Measurements from ENCODE around the gene TDRD1. TPM values are rescaled to one million over a fixed set of nuclear protein-coding genes. Genes with fewer than 3 reads are reported as not detected.

The TDRD1 gene
- total and polyA plus RNA-seq, 4 donors, result 0.01 to 0.17 (median 0.07) TPM

DNA sequence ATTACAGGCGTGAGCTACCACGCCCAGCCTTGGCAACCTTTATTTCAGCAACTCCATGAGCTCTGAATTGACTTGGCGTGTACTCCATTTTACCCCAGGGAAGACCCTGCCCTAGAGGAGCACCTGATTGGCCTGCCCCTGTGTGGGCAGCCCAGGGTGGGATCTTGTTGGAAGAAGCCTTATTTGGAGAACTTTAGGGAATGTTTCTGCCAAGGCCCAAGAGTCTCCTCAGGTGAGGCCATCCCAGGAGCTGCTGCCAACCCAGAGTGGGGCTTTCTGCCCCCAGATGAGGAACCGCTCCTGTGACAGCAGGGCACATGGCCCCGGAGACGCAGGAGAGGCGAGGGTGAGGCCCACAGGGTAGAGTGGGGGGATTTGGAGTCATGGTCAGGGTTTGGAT, 101.9 kb downstream of the TDRD1 start:
- H3K9ac ChIP-seq (ENCODE audit: low read depth in 1 of 2, low read length in 2 of 2), result no peak overlapping the region
- H3K36me3 ChIP-seq (ENCODE audit: control insufficient read depth in 4 of 4, insufficient read depth in 3 of 4, low read depth in 1 of 4, low read length in 3 of 4), result no peaks in the 10 kb centered on the region
- H3K27ac ChIP-seq (ENCODE audit: low read depth in 1 of 2, low read length in 2 of 2), result no peak overlapping the region
- WGBS, result 73% methylated on average over 7 of the region's 7 CpGs
- H3K4me1 ChIP-seq (ENCODE audit: control insufficient read depth in 4 of 4, insufficient read depth in 4 of 4, low read length in 3 of 4), result no peaks in the 10 kb centered on the region
- TF ChIP-seq RXRA (IDR thresholded peaks at IDR 0.05) (no peak), HNF4G (IDR thresholded peaks at IDR 0.05) (no peak), SP1 (IDR thresholded peaks at IDR 0.05) (no peak), NR2F2 (IDR thresholded peaks at IDR 0.05) (no peak), YY1 (IDR thresholded peaks at IDR 0.05) (no peak)
- TF ChIP-seq, protein P1, sequence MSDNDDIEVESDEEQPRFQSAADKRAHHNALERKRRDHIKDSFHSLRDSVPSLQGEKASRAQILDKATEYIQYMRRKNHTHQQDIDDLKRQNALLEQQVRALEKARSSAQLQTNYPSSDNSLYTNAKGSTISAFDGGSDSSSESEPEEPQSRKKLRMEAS (IDR thresholded peaks at IDR 0.05), result no peak
- TF ChIP-seq, protein P2, sequence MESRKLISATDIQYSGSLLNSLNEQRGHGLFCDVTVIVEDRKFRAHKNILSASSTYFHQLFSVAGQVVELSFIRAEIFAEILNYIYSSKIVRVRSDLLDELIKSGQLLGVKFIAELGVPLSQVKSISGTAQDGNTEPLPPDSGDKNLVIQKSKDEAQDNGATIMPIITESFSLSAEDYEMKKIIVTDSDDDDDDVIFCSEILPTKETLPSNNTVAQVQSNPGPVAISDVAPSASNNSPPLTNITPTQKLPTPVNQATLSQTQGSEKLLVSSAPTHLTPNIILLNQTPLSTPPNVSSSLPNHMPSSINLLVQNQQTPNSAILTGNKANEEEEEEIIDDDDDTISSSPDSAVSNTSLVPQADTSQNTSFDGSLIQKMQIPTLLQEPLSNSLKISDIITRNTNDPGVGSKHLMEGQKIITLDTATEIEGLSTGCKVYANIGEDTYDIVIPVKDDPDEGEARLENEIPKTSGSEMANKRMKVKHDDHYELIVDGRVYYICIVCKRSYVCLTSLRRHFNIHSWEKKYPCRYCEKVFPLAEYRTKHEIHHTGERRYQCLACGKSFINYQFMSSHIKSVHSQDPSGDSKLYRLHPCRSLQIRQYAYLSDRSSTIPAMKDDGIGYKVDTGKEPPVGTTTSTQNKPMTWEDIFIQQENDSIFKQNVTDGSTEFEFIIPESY (IDR thresholded peaks at IDR 0.05), result no peak
- TF ChIP-seq, protein P3, sequence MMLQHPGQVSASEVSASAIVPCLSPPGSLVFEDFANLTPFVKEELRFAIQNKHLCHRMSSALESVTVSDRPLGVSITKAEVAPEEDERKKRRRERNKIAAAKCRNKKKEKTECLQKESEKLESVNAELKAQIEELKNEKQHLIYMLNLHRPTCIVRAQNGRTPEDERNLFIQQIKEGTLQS (IDR thresholded peaks at IDR 0.05), result no peak
- no peak overlapping the region for H3K4me3 ChIP-seq (ENCODE audit: low read depth in 1 of 3, low read length in 3 of 3)
- H3K9me3 ChIP-seq (ENCODE audit: control insufficient read depth in 4 of 4, low read length in 3 of 4), result no peaks in the 10 kb centered on the region
- H3K27me3 ChIP-seq (ENCODE audit: control insufficient read depth in 4 of 4, insufficient read depth in 4 of 4, low read length in 3 of 4), result peaks cover 0 to 3% (median 0%) of the 10 kb centered on the region in 4 donors
- no peak for DNase-seq (ENCODE audit: low spot score)

DNA sequence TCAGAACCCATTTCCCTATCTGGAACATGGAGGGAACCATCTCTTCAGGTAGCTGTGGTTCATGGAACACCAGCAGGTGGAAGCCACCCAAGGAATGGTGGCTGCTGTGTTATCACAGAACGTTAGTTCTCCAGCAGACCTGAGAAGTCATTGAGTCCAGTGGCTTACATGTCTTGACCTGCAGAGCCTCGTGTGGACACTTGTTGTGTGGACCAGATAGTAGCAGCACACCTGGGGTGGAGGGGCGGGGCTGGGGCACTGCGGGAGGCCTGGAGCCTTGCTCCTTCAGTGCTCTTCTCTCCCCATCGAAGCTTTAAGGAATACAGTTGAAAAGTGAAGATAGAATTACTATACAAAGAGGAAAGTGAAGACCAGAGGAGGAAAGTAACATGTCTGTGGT, 102.3 kb downstream of the TDRD1 start:
- H3K36me3 ChIP-seq (ENCODE audit: control insufficient read depth in 4 of 4, insufficient read depth in 3 of 4, low read depth in 1 of 4, low read length in 3 of 4), result no peaks in the 10 kb centered on the region
- no peak overlapping the region for H3K9ac ChIP-seq (ENCODE audit: low read depth in 1 of 2, low read length in 2 of 2)
- peaks cover 0 to 3% (median 0%) of the 10 kb centered on the region in 4 donors for H3K27me3 ChIP-seq (ENCODE audit: control insufficient read depth in 4 of 4, insufficient read depth in 4 of 4, low read length in 3 of 4)
- no peak for DNase-seq (ENCODE audit: low spot score)
- H3K4me1 ChIP-seq (ENCODE audit: control insufficient read depth in 4 of 4, insufficient read depth in 4 of 4, low read length in 3 of 4), result no peaks in the 10 kb centered on the region
- TF ChIP-seq EGR1 (IDR thresholded peaks at IDR 0.05; ENCODE audit: low read depth in 2 of 2) (no peak), SP1 (IDR thresholded peaks at IDR 0.05) (no peak), RXRA (IDR thresholded peaks at IDR 0.05) (no peak), HNF4A (conservative IDR thresholded peaks at IDR 0.05) (no peak), TAF1 (conservative IDR thresholded peaks at IDR 0.05) (no peak)
- TF ChIP-seq, protein P3 (IDR thresholded peaks at IDR 0.05), result no peak
- TF ChIP-seq, protein P1 (IDR thresholded peaks at IDR 0.05), result no peak
- H3K4me3 ChIP-seq (ENCODE audit: low read depth in 1 of 3, low read length in 3 of 3), result no peak overlapping the region
- no peaks in the 10 kb centered on the region for H3K9me3 ChIP-seq (ENCODE audit: control insufficient read depth in 4 of 4, low read length in 3 of 4)
- 77% methylated on average over 5 of the region's 5 CpGs for WGBS
- no peak overlapping the region for H3K27ac ChIP-seq (ENCODE audit: low read depth in 1 of 2, low read length in 2 of 2)

Small RNA genes lying within 50 kb of the gene (small RNA-seq; reads per million reads assigned to genes)
- not detected for gene RF02277

Other genes with a start within 250 kb of the TDRD1 start
- under 1 TPM; 0.05 to 0.17 TPM for gene ADRB1, start 135.5 kb upstream of the TDRD1 start, total RNA-seq
- under 1 TPM in 1 of 2 donors, not detected in 1; 0.16 TPM for gene ADRB1, start 135.5 kb upstream of the TDRD1 start, polyA plus RNA-seq
- 10 to 100 TPM in 1 of 2 donors, 1 to 10 TPM in 1; 7.5 to 11.6 TPM for gene CCDC186, start 5.2 kb upstream of the TDRD1 start, total RNA-seq
- gene CCDC186, start 5.2 kb upstream of the TDRD1 start, polyA plus RNA-seq, result 1 to 10 TPM; 1.9 to 4.7 TPM
- gene VWA2, start 59.9 kb downstream of the TDRD1 start, total RNA-seq, result under 1 TPM; 0.05 to 0.25 TPM
- gene VWA2, start 59.9 kb downstream of the TDRD1 start, polyA plus RNA-seq, result not detected
- 1 to 10 TPM; 1.6 to 1.8 TPM for gene AFAP1L2, start 225.1 kb downstream of the TDRD1 start, total RNA-seq
- gene AFAP1L2, start 225.1 kb downstream of the TDRD1 start, polyA plus RNA-seq, result under 1 TPM; 0.53 to 0.89 TPM